Measurements from ENCODE around the gene MAT1A. TPM values are rescaled to one million over a fixed set of nuclear protein-coding genes. Genes with fewer than 3 reads are reported as not detected.
A peak's percentile ranks its signal among the peaks of the same experiment; 100 is the strongest.

Gene MAT1A
- total and polyA plus RNA-seq, 9 of the 15 experiments (the other 6 are each of a cell fraction or from before 2014, with no cell fraction given), result 0.03 to 0.30 (median 0.11) TPM; not detected in 2

DNA sequence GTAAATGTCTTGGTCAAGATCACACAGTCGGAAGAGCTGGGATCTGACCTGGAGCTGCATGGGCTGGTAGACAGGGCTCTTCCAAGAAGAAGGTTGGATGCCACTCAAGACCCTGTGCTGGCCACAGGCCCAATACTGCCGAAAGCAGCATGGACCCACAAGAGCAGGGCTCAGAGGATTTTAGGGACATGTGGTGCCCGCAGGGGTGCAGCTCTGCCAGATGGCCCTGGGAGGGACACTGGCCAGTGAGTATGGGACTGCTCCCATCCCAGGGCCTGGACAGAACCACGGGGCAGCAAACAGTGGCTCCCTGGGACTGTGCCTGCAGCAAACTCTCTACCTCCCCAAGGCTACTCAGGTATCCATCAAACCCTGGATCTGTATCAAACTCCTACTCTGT lies 12.4 kb downstream of the MAT1A start:
- Histone ChIP-seq H3K9me1 (ENCODE audit: control insufficient read depth, insufficient read depth, low read length) (no peaks in the 10 kb centered on the region), H3K4me3 (no peak overlapping the region), H3K27me3 (ENCODE audit: control insufficient read depth in 2 of 2, insufficient read depth in 2 of 2, low read length in 2 of 2) (peaks cover 23 to 62% of the 10 kb centered on the region in 2 experiments; a peak in 4 of 5 replicates), H2AFZ (ENCODE audit: low read depth, low read length) (no peak overlapping the region), H4K20me1 (replicated peaks; ENCODE audit: control insufficient read depth, insufficient read depth, low read length) (no peaks in the 10 kb centered on the region), H3K9me3 (replicated peaks; ENCODE audit: control insufficient read depth, insufficient read depth, low read depth, low read length) (no peaks in the 10 kb centered on the region), H3K79me2 (ENCODE audit: control insufficient read depth, insufficient read depth, low read length) (no peaks in the 10 kb centered on the region), H3K4me1 (replicated peaks in 1 of 2; ENCODE audit: control insufficient read depth in 2 of 2, insufficient read depth in 2 of 2, low read length in 2 of 2) (peaks cover 14 to 15% of the 10 kb centered on the region in 2 experiments), H3K36me3 (ENCODE audit: control insufficient read depth, insufficient read depth, low read length) (no peaks in the 10 kb centered on the region), H3K27ac (ENCODE audit: extremely low read depth, low read depth, low read length) (no peak overlapping the region), H3K9ac (ENCODE audit: insufficient read depth in 1 of 2, low read depth in 2 of 2, low read length in 2 of 2) (no peak overlapping the region; a peak in 1 of 4 replicates), H3K4me2 (ENCODE audit: insufficient read depth, low read length) (no peak overlapping the region)
- FAIRE-seq (no peak), ATAC-seq (no peak), DNase-seq (ENCODE audit: extremely low read depth in 1 of 4, low spot score in 3 of 4) (peak in 1 of 4 experiments; percentile 1)
- BruUV-seq (replicated peaks), result no TSS peak
- POLR2A ChIA-PET, result no interaction called here
- TF ChIP-seq BACH1 (tag; IDR thresholded peaks at IDR 0.05) (no peak), PYGO2 (tag; IDR thresholded peaks at IDR 0.05) (no peak), NFXL1 (CRISPR knock-in tag; IDR thresholded peaks at IDR 0.05) (no peak), ZBTB1 (CRISPR knock-in tag; IDR thresholded peaks at IDR 0.05; ENCODE audit: borderline replicate concordance, low read depth) (no peak), TBP (optimal IDR thresholded peaks at IDR 0.05; ENCODE audit: low read depth, low read length) (no peak), RBBP5 (IDR thresholded peaks at IDR 0.05; ENCODE audit: borderline replicate concordance, insufficient read depth, low read length, poor library complexity, severe bottlenecking) (no peak), SMAD2 (IDR thresholded peaks at IDR 0.05; ENCODE audit: low read depth, low read length) (no peak), SP1 (CRISPR knock-in tag; IDR thresholded peaks at IDR 0.05) (no peak), ETV5 (CRISPR knock-in tag; IDR thresholded peaks at IDR 0.05; ENCODE audit: low read depth) (no peak), EGR1 (conservative IDR thresholded peaks at IDR 0.05) (no peak), WHSC1 (IDR thresholded peaks at IDR 0.05; ENCODE audit: low read length) (no peak)
- TF ChIP-seq, protein P1, sequence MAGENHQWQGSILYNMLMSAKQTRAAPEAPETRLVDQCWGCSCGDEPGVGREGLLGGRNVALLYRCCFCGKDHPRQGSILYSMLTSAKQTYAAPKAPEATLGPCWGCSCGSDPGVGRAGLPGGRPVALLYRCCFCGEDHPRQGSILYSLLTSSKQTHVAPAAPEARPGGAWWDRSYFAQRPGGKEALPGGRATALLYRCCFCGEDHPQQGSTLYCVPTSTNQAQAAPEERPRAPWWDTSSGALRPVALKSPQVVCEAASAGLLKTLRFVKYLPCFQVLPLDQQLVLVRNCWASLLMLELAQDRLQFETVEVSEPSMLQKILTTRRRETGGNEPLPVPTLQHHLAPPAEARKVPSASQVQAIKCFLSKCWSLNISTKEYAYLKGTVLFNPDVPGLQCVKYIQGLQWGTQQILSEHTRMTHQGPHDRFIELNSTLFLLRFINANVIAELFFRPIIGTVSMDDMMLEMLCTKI (IDR thresholded peaks at IDR 0.05; ENCODE audit: partially characterized antibody), result no peak
- TF ChIP-seq, protein P2, sequence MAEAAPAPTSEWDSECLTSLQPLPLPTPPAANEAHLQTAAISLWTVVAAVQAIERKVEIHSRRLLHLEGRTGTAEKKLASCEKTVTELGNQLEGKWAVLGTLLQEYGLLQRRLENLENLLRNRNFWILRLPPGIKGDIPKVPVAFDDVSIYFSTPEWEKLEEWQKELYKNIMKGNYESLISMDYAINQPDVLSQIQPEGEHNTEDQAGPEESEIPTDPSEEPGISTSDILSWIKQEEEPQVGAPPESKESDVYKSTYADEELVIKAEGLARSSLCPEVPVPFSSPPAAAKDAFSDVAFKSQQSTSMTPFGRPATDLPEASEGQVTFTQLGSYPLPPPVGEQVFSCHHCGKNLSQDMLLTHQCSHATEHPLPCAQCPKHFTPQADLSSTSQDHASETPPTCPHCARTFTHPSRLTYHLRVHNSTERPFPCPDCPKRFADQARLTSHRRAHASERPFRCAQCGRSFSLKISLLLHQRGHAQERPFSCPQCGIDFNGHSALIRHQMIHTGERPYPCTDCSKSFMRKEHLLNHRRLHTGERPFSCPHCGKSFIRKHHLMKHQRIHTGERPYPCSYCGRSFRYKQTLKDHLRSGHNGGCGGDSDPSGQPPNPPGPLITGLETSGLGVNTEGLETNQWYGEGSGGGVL (CRISPR knock-in tag; IDR thresholded peaks at IDR 0.05), result no peak
- TF ChIP-seq, protein P3, sequence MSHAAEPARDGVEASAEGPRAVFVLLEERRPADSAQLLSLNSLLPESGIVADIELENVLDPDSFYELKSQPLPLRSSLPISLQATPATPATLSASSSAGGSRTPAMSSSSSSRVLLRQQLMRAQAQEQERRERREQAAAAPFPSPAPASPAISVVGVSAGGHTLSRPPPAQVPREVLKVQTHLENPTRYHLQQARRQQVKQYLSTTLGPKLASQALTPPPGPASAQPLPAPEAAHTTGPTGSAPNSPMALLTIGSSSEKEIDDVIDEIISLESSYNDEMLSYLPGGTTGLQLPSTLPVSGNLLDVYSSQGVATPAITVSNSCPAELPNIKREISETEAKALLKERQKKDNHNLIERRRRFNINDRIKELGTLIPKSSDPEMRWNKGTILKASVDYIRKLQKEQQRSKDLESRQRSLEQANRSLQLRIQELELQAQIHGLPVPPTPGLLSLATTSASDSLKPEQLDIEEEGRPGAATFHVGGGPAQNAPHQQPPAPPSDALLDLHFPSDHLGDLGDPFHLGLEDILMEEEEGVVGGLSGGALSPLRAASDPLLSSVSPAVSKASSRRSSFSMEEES (CRISPR knock-in tag; IDR thresholded peaks at IDR 0.05), result no peak
- TF ChIP-seq, protein P4, sequence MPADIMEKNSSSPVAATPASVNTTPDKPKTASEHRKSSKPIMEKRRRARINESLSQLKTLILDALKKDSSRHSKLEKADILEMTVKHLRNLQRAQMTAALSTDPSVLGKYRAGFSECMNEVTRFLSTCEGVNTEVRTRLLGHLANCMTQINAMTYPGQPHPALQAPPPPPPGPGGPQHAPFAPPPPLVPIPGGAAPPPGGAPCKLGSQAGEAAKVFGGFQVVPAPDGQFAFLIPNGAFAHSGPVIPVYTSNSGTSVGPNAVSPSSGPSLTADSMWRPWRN (IDR thresholded peaks at IDR 0.05; ENCODE audit: low read depth), result no peak
- CTCF ChIA-PET (ENCODE audit: low intra/inter-chr PET ratio), result no interaction called here
- WGBS (ENCODE audit: insufficient coverage, low coverage, missing lambda C conversion rate), result 0% methylated on average over 4 of the region's 4 CpGs
- intact Hi-C loops (cut with micrococcal nuclease), result no loop called here
- in situ Hi-C loops (cut with MboI), result no loop called here

Measured in K562 (cell line).